Activated naive CD8-positive, alpha-beta T cell treated with anti-CD3 and anti-CD28 coated beads, Interleukin-2, amount 50 U/mL, for 16 hours (primary cell): Measurements from ENCODE around the gene PILRB.
"Not testable (repeated sequence)": the region's sequence is repeated elsewhere in the genome, so short reads cannot be mapped to it uniquely, and the experiment has no call there.

ENCODE experiments used
- DNase-seq: peaks from one replicate; pipeline ENCODE4 v3.0.0-alpha.2; 2020; ENCODE audit warnings: low read depth, low spot score

Gene PILRB

DNA sequence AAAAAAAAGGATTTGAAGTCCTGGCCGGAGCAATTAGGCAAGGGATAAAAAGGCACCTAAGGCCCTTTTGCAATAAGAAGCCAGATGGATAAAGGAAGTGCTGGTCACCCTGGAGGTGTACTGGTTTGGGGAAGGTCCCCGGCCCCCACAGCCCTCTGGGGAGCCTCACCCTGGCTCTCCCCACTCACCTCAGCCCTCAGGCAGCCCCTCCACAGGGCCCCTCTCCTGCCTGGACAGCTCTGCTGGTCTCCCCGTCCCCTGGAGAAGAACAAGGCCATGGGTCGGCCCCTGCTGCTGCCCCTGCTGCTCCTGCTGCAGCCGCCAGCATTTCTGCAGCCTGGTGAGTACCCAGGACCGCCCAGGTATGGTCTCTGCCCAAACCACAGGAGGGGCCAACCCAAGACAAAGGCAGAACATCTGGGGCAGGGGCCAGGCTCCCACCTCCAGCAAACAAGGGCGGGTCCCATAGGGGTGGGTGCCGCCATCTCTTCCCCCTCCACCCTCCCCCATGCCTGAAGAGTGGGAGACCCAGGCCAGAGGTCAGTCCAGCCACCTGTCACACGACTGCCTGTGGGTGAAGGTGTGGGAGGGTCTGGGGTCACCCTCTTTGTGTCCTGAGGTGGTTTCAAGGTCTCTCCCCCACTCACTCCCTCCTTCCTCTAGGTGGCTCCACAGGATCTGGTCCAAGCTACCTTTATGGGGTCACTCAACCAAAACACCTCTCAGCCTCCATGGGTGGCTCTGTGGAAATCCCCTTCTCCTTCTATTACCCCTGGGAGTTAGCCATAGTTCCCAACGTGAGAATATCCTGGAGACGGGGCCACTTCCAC lies at the start of gene PILRB:
Gene PILRB, plus strand, starts transcription at position 91 of the 830 bp plus-strand sequence. Its CDS starts 186 bp downstream, at position 277.
- no peak for DNase-seq

GRCh38 chr7:100318329-100318728 lies 39.6 kb upstream of the PILRB start:
- not testable (repeated sequence) for DNase-seq

- not testable (repeated sequence) for DNase-seq
Measured at GRCh38 chr7:100321648-100322047, 36.3 kb upstream of the PILRB start.

DNA sequence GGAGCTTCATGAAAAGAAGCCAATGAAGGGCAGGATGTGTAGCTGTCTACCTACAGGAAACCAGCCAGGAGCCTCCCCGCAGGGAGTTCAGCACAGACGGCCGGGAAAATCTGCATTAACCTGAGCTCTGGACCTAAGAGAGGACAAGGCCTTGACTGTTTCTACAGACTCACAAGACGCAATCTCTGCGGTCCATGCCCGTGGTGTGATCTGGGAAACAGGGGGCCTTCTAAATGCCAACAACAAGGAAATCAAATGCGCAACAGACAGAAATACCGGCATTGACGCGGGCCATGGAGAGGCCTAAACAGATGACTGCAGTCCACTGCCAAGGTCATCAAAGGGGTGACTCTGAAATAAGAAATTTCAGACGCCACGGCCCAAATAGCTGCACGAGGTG lies 33.7 kb upstream of the PILRB start:
- DNase-seq = not testable (repeated sequence)

- not testable (repeated sequence) for DNase-seq
Measured at GRCh38 chr7:100325671-100326070, 32.2 kb upstream of the PILRB start.

DNA sequence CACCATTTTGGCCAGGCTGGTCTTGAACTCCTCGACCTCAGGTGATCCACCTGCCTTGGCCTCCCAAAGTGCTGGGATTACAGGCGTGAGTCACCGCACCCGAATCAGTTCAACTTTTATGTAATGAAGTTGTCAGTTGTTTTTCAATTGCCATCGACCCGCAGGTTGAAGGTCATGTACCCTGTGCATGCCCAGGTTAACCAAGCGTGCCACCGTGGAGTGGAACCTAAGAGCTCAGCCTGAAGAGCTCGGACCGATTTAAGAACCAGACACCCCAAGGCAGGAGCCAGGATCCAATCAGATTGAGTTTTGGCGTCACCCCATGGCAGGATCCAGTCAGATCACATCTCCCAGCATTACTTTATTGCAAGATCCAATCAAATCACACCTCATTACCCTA lies 31.0 kb upstream of the PILRB start:
- DNase-seq = not testable (repeated sequence)

- peak; percentile 57 for DNase-seq
Measured at GRCh38 chr7:100335566-100336466, 22.1 kb upstream of the PILRB start.

- not testable (repeated sequence) for DNase-seq
Measured at GRCh38 chr7:100338083-100338696, 19.7 kb upstream of the PILRB start.

- DNase-seq = not testable (repeated sequence)
Measured at GRCh38 chr7:100341286-100341685, 16.6 kb upstream of the PILRB start.

DNA sequence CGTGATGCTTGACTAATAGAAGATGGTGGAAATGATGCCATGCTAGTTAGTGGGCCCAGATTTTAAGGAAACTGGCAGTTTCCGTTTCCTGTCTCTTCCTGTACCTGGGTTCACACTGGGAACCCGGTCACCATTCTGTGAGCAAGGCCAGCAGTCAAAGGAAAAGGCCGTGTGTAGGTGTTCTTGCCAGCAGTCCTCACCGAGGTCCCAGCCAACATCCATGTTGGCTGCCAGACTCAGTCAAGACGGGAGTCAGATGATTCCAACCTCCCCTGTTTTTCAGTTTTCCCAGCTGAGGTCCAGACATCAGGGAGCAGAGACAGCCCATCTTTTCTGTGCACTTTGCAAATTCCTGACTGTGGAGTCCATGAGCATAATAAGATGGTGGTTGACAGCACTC lies 15.2 kb upstream of the PILRB start:
- DNase-seq = no peak

DNA sequence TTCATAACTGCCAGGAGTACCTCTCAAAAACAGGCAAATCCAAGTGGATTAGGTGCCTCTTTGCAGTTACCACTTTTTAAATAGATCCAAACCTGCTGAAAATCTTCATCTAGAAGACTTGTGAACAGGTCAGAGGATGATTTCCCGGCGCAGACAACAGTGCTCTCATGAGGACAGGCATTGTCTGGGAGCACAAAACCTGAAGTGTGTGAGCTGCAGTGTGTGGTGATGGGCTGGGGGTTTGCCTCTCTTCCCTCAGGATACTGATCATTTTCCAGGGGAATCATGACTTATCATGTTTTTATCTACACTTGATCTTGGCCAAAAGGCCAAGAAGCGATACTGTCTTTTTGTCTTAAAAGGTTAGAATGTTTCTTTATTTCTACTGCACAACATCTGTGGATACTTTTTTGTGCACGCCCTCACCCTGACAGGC lies 13.8 kb upstream of the PILRB start:
- DNase-seq = not testable (repeated sequence)

DNA sequence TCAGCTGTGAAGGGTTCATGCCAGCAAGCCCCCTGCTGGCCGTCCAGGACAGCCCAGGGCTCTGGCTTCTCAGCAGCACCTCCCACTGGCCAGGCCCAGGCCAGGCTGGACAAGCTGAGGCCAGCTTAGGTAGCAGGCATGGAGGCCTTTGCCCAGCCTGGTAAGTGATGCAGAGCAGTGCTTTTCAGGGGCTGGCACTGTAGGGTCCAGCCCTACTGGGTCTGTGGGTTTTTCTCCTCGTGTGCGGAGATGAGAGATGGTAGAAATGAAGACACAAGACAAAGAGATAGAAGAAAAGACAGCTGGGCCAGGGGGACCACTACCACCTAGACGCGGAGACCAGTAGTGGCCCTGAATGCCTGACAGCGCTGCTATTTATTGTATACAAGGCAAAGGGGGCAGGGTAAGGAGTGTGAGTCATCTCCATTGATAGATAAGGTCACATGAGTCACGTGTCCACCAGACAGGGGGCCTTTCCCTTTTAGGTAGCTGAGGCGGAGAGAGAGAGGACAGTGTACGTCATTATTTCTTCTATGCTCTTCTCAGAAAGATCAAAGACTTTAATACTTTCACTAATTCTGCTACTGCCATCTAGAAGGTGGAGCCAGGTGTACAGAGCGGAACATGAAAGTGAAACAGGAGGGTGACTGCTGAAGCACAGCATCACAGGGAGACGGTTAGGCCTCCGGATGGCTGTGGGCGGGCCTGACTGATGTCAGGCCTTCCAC lies 13.2 kb upstream of the PILRB start:
- DNase-seq = peak; percentile 62

GRCh38 chr7:100345288-100345672 lies 12.6 kb upstream of the PILRB start:
- DNase-seq = not testable (repeated sequence)

DNA sequence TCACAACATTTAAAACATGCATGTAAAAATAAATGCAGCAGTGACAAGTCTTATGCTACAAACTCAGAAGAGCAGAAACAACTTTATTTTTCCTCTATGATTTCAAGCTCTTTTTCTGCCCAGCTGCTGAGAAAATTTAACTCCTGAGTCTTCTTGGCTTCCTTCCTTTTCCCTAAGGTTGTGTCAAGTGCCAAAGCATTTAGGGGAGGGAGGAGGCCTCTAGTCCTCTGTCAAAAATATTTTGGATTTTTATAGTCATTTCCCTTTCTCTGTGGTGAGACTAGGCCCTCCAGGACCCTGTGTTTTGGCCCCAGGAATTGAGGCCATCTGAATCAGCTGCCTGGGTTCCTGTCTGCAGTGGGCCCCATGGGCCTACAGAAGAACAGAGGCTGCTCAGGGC lies 11.0 kb upstream of the PILRB start:
- DNase-seq = no peak

DNA sequence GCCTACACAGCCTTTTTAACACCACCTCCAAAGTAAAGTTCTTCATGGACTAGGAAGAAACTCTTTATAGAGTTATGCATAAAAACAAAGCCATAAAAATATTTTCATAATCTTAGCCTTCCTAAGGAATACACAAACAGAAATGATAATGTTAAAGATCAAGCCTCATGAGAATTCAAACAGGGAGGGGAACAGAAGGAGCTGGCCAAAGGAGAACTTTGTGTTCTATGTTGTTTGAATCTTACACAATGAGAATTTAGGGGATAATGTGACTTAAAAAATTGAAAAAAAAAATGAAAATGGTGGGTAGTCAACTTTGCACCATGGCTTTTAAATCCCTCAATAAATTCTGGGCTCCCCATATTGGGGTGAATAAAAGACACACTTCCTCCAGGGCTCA lies 9.1 kb upstream of the PILRB start:
- DNase-seq = no peak

DNA sequence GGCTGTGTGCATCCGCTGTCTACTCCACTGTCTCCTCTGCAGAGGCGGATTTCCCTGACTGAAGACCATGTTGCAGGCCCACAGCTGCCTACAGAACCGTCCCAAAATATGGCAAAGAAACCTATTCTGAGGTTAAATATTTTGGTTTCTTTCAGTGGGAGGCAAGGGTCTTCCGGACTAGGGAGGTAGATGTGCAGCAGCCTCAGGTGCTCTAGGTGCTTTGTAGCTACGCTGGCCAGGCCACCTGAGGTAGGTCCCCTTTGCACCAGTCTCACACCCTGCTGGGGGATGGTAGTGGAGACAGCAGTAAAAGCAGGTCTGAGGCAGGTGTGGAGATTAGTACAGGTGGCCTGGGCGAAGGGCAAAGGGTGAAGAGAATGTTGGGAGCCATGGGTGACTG lies 8.2 kb upstream of the PILRB start:
- DNase-seq = no peak

DNA sequence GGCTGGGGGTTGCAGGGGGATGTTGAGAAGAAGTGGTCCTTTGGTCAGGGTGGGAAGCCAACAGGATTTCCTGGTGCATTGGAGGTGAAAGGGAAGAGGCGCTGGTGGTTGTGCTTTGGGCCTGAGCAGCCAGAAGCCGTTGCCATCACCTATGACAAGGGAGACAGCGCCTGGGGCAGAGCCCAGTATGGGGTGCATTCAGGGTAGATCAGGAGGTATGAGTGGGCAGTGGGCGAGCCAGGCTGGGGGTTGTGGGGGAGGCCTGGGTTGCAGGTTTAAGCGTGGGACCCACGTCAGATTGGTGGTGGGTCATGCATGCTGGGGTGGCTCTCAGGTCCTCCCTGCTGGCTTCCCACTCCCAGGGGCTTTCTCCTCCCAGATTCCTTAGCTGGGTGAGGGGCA lies 6.3 kb upstream of the PILRB start:
- DNase-seq = no peak

DNA sequence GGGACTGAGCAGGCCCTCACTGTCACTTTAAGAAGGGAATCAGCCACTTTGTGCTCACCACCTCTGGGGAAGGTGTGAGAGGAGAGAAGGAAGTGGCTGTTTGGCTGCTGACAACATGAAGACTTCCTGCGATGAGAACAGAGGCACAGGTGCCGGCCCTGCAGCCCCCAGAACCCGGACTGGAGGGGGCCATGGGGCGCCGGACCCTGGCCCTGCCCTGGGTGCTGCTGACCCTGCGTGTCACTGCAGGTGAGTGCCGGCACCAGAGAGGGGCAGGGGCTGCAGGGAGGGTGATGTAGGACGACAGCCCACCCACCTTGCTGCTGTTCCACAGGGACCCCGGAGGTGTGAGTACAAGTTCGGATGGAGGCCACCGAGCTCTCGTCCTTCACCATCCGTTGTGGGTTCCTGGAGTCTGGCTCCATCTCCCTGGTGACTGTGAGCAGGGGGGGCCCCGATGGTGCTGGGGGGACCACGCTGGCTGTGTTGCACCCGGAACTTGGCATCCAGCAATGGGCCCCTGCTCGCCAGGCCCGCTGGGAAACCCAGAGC lies 5.6 kb upstream of the PILRB start:
- not testable (repeated sequence) for DNase-seq

DNA sequence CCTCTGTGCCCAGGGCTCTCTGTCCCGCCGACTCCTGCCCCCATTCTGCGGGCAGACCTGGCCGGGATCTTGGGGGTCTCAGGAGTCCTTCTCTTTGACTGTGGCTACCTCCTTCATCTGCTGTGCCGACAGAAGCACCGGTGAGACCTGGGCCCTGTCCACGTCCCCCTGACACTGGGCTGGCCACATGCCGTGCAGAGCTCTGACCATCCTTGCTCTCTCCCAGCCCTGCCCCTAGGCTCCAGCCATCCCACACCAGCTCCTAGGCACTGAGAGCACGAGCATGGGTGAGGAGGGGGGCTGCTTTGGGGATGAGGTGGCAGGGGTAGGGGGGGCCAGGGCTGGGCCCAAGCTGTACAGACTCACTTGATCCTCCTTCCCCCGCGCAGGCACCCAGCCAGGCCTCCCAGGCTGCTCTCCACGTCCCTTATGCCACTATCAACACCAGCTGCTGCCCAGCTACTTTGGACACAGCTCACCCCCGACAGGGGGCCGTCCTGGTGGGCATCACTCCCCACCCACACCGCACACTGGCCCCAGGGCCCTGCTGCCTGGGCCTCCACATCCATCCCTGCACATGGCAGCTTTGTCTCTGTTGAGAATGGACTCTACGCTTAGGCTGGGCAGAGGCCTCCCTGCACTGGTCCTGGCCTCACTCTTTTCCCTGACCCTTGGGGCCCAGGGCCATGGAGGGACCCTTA lies 4.8 kb upstream of the PILRB start:
- no peak for DNase-seq

DNA sequence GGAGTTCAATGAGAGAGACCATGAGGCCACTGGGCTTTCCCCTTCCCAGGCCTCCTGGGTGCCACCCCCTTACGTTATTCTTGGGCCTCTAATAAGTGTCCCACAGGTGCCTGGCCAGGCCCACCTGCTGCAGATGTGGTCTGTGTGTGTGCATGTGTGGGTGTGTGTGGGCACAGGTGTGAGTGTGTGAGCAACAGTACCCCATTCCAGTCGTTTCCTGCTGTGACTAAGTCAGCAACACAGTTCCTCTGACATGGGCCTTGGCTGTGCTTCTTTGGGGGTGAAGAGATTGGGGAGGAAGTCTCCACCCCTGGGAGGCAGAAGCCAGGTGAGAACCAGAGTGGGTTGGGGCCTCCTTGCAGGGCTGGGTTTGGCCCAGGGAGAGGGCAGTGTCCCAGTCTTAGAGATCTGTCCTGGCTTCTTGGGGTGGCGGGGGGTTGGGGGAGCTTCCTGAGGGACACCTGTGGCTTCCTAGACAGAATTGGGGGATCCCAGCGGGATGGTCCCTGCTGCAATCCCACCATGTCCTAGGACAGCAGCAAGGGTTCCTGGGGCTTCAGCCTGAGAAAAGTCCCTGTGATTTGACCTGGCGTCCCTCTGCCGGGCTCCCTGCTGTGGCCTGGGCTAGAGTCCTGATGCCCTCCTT lies 4.1 kb upstream of the PILRB start:
- peak; percentile 11 for DNase-seq
